Skeletal muscle satellite cell (primary cell): ENCODE results near the gene ELL2.
"Not testable (repeated sequence)": the region's sequence is repeated elsewhere in the genome, so short reads cannot be mapped to it uniquely, and the experiment has no call there.

Experiments used
- H3K27me3 ChIP-seq: 2 replicates; pipeline ENCODE4 v1.7.0; 2013; ENCODE audit warnings: low read length; ENCODE audit not compliant: control insufficient read depth, insufficient read depth
- H3K36me3 ChIP-seq: 2 replicates; pipeline ENCODE4 v1.7.0; 2013; ENCODE audit warnings: mild to moderate bottlenecking, control low read depth, low read length; ENCODE audit not compliant: insufficient read depth
- H3K4me1 ChIP-seq: 2 replicates; pipeline ENCODE4 v1.7.0; 2013; ENCODE audit warnings: low read length; ENCODE audit not compliant: control insufficient read depth, insufficient read depth
- H3K4me2 ChIP-seq: 2 replicates; pipeline ENCODE4 v1.7.0; 2013; ENCODE audit warnings: mild to moderate bottlenecking, low read length
- H3K4me3 ChIP-seq: 2 replicates; pipeline ENCODE4 v1.7.0; 2013; ENCODE audit warnings: low read length
- H3K9ac ChIP-seq: 2 replicates; pipeline ENCODE4 v1.7.0; 2013; ENCODE audit warnings: mild to moderate bottlenecking, low read depth, low read length, moderate library complexity
- H3K9me3 ChIP-seq: replicated peaks from 2 replicates; pipeline ENCODE4 v1.7.0; 2013; ENCODE audit warnings: mild to moderate bottlenecking, control low read depth, low read length

ELL2 gene

DNA sequence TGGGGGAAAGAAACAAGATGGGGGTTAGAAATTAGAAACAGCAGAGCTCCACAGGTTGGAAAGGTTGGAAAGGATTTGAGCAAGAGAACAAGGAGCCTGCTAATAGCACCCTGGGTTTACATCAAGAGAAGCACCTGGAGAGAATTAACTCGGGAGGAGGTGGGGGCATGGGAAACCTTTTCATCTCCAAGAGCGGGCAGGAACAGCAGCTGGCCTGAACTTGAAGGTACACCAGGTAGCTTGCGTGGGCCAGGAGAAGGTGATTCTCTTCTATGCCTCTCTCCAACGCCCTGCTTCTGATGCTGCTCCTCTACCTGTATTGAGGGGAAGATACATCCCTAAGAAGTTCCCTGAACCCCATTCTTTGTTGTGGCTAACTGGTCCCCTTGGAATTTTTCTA is 102.0 kb downstream of the ELL2 start:
- Histone ChIP-seq H3K4me3 (peak overlapping the region; percentile 33), H3K27me3 (no peaks in the 10 kb centered on the region), H3K36me3 (no peaks in the 10 kb centered on the region), H3K9ac (peak overlapping the region; percentile 88), H3K4me1 (peaks cover 72% of the 10 kb centered on the region), H3K9me3 (no peaks in the 10 kb centered on the region), H3K4me2 (peak overlapping the region; percentile 78)

- Histone ChIP-seq H3K4me2 (peak overlapping the region; percentile 78), H3K4me1 (peaks cover 65% of the 10 kb centered on the region), H3K4me3 (peak overlapping the region; percentile 51)
These were observed 102.7 kb downstream of the ELL2 start for GRCh38 chr5:95858661-95859595.

DNA sequence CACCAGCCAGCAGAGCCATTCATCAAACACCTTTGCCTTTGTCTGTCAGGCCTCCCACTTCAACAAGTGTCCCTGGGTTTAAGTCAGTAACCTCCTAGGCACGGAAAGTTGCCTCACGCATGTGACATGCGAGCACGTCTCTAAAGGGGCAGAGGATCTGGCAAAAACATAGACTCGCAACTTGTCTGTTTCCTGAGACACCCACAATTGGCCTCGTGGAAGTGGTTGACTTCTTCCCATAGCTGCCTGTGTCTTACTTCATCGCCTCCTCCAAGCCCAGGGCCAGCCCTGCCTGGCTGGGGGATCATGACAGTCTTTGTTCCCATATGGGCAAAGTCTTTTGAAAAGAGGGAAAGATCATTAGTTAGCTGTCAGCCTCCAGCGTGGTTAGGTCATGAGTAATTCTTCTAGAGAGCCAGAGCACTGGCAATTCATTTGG is 103.6 kb downstream of the ELL2 start:
- Histone ChIP-seq H3K4me2 (peak overlapping the region; percentile 78), H3K9ac (peak overlapping the region; percentile 88), H3K4me1 (peaks cover 57% of the 10 kb centered on the region), H3K27me3 (no peaks in the 10 kb centered on the region), H3K4me3 (peak overlapping the region; percentile 51), H3K36me3 (no peaks in the 10 kb centered on the region), H3K9me3 (no peaks in the 10 kb centered on the region)

More at GRCh38 chr5:95858661-95859595, 102.7 kb downstream of the ELL2 start:
- H3K36me3 ChIP-seq: no peaks in the 10 kb centered on the region
- H3K27me3 ChIP-seq: no peaks in the 10 kb centered on the region
- H3K9me3 ChIP-seq: no peaks in the 10 kb centered on the region
- peak overlapping the region; percentile 88 for H3K9ac ChIP-seq

DNA sequence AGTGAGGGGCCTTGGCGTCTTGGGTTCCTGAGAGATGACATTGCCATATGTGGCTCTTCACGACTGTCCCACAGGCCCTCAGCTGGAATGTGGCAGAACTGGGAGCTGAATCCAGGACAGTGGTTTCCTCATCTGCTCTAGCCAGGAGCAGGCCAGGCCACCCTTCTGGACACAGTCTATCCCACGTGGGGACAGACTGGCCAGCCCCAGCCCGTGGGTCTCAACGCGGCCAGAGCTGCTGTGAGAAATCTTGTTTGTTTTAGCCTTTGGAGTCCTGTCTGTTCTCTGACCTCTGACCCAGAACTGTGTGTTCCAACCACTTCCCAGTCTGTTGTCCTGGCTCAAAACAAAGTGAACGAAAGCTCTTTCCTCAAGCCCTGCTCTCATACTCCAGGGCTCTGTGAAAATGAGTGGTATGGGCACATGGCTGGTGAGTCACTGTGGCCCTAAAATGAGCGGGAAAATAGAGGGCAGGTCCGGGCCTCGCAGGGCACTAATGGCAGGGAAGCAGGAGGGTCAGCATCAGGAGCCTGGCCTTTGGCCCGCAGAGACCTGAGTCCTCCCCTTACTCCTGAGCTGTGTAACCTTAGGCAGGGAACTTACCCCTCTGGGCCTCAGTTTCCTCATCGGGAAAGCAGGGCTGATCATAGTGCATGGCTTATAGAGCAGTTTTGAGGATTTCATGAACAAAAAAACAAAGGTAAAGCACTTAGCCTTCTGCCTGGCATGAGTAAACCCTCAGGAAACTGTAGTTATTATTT is 104.3 kb downstream of the ELL2 start:
- no peak overlapping the region for H3K4me3 ChIP-seq
- peaks cover 51% of the 10 kb centered on the region for H3K4me1 ChIP-seq
- peak overlapping the region; percentile 88 for H3K9ac ChIP-seq
- H3K27me3 ChIP-seq: no peaks in the 10 kb centered on the region
- no peaks in the 10 kb centered on the region for H3K36me3 ChIP-seq
- H3K9me3 ChIP-seq: no peaks in the 10 kb centered on the region
- no peak overlapping the region for H3K4me2 ChIP-seq

DNA sequence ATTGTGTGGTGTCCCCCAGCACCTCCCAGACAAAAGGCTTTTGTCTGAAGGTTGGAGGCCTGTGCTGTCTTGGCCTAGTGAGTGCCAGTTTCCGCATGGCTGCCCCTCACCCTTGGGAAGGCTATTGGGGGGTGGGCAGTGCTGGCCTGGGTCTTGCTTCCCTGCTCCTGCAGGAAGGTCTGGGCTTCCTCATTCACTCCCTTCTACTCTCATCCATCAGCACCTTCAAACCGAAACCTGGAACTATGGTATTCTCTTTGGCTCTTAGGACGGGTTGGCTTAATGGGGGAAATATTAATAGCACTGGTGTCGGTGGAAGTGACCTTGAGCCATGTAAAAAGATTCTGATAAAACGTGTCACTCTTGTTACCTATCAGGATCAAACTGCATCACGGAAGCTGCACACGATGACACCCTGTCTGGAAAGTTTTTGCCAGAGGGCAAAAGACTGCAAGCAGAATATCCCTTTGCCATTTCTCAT is 105.1 kb downstream of the ELL2 start:
- peak overlapping the region; percentile 88 for H3K9ac ChIP-seq
- H3K36me3 ChIP-seq: no peaks in the 10 kb centered on the region
- peaks cover 42% of the 10 kb centered on the region for H3K4me1 ChIP-seq

DNA sequence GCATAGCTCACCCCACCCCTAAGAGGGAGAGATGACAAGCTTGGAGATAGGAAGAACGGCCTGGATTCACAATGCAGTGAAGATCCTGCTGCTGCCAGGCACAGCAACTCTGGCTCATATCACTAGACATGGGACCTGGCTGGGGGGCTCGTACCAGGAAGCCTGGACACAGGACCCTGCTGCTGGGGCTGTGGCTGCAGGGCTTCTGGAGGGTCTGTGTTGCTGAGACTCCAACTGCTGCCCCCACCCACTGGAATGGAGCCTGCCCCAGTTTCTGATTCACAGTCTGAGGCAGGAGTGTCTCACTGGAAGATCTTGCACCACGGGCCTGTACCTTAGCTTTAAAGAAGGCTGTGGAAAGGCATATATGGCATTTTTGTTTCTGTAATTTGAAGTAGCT is 108.2 kb downstream of the ELL2 start:
- H3K27me3 ChIP-seq: no peaks in the 10 kb centered on the region
- H3K4me2 ChIP-seq: no peak overlapping the region
- no peak overlapping the region for H3K4me3 ChIP-seq
- no peak overlapping the region for H3K9ac ChIP-seq
- H3K36me3 ChIP-seq: no peaks in the 10 kb centered on the region
- no peaks in the 10 kb centered on the region for H3K9me3 ChIP-seq
- H3K4me1 ChIP-seq: peaks cover 30% of the 10 kb centered on the region

More for the DNA sequence above, 105.1 kb downstream of the ELL2 start:
- H3K9me3 ChIP-seq: no peaks in the 10 kb centered on the region
- no peaks in the 10 kb centered on the region for H3K27me3 ChIP-seq
- no peak overlapping the region for H3K4me3 ChIP-seq
- H3K4me2 ChIP-seq: no peak overlapping the region

GRCh38 chr5:95852567-95852966 is 109.1 kb downstream of the ELL2 start:
- Histone ChIP-seq H3K4me1 (peaks cover 28% of the 10 kb centered on the region), H3K27me3 (no peaks in the 10 kb centered on the region), H3K4me3 (no peak overlapping the region), H3K9ac (no peak overlapping the region), H3K9me3 (no peaks in the 10 kb centered on the region), H3K36me3 (no peaks in the 10 kb centered on the region), H3K4me2 (no peak overlapping the region)

DNA sequence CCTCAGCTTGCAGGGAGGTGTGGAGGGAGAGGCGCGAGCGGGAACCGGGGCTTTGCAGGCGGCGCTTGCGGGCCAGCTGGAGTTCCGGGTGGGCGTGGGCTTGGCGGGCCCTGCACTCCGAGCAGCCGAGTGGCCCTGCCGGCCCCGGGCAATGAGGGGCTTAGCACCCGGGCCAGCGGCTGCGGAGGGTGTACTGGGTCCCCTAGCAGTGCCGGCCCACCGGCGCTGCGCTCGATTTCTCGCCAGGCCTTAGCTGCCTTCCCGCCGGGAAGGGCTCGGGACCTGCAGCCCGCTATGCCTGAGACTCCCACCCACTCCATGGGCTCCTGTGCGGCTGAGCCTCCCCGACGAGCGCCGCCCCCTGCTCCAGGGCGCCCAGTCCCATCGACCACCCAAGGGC is 110.5 kb downstream of the ELL2 start:
- not testable (repeated sequence) for H3K36me3 ChIP-seq, H3K4me3 ChIP-seq, H3K4me2 ChIP-seq

GRCh38 chr5:95850391-95850894 is 111.2 kb downstream of the ELL2 start:
- H3K36me3 ChIP-seq: no peaks in the 10 kb centered on the region
- H3K9ac ChIP-seq: no peak overlapping the region
- H3K4me3 ChIP-seq: no peak overlapping the region

More for the DNA sequence above, 110.5 kb downstream of the ELL2 start:
- not testable (repeated sequence) for H3K9ac ChIP-seq, H3K27me3 ChIP-seq, H3K9me3 ChIP-seq
- H3K4me1 ChIP-seq: peaks cover 24% of the 10 kb centered on the region

GRCh38 chr5:95848701-95849100 is 113.0 kb downstream of the ELL2 start:
- Histone ChIP-seq H3K27me3 (no peaks in the 10 kb centered on the region), H3K9me3 (no peaks in the 10 kb centered on the region), H3K36me3 (no peaks in the 10 kb centered on the region), H3K4me3 (no peak overlapping the region), H3K9ac (peak overlapping the region; percentile 67), H3K4me2 (peak overlapping the region; percentile 20), H3K4me1 (peaks cover 25% of the 10 kb centered on the region)

More at GRCh38 chr5:95850391-95850894, 111.2 kb downstream of the ELL2 start:
- Histone ChIP-seq H3K9me3 (no peaks in the 10 kb centered on the region), H3K4me1 (peaks cover 25% of the 10 kb centered on the region), H3K27me3 (no peaks in the 10 kb centered on the region), H3K4me2 (no peak overlapping the region)

GRCh38 chr5:95847261-95847592 is 114.4 kb downstream of the ELL2 start:
- H3K9ac ChIP-seq: no peak overlapping the region
- H3K27me3 ChIP-seq: no peaks in the 10 kb centered on the region
- no peaks in the 10 kb centered on the region for H3K36me3 ChIP-seq
- H3K4me1 ChIP-seq: peaks cover 38% of the 10 kb centered on the region
- H3K4me3 ChIP-seq: no peak overlapping the region
- H3K9me3 ChIP-seq: no peaks in the 10 kb centered on the region
- H3K4me2 ChIP-seq: no peak overlapping the region
